Psoas muscle (tissue), 8 donors: Measurements from ENCODE around the gene NPPA. TPM values are rescaled to one million over a fixed set of nuclear protein-coding genes. Genes with fewer than 3 reads are reported as not detected.
A peak's percentile ranks its signal among the peaks of the same experiment; 100 is the strongest.

Source experiments
- ATAC-seq, 4 donors: fragments of 200-7000 bp; cut with Tn5 transposase; one replicate each; pipeline ENCODE4 v1.9.1; 2020; ENCODE audit warnings: moderate library complexity in 3 of 4, mild to moderate bottlenecking in 2 of 4
- DNase-seq, 2 donors: peaks; one replicate each; pipeline ENCODE4 v3.0.0-alpha.2; 2020
- H3K27ac ChIP-seq: fragments of 200-600 bp; one replicate; pipeline ENCODE4 v1.8.0; 2022
- H3K27me3 ChIP-seq, 3 donors: fragments of 200-600 bp in 1 of 3; one replicate each; pipeline versions ENCODE4 v1.6.1 to v1.8.0; 2013 to 2022; ENCODE audit warnings: low read length in 2 of 3, mild to moderate bottlenecking in 2 of 3, moderate library complexity in 1 of 3; ENCODE audit not compliant: insufficient read depth in 3 of 3
- H3K36me3 ChIP-seq, 2 donors: fragments of 200-600 bp in 1 of 2; one replicate each; pipeline versions ENCODE4 v1.6.1 to v1.8.0; 2013 to 2022; ENCODE audit warnings: low read depth in 1 of 2, mild to moderate bottlenecking in 1 of 2, moderate library complexity in 1 of 2; ENCODE audit not compliant: insufficient read depth in 1 of 2
- H3K4me1 ChIP-seq: fragments of 200-600 bp; one replicate; pipeline ENCODE4 v1.8.0; 2022
- H3K4me3 ChIP-seq: fragments of 200-600 bp; one replicate; pipeline ENCODE4 v1.8.0; 2022; ENCODE audit warnings: mild to moderate bottlenecking
- H3K9me3 ChIP-seq: fragments of 200-600 bp; one replicate; pipeline ENCODE4 v1.8.0; 2022
- WGBS, 3 donors: extraction: QIAGEN DNeasy Blood & Tissue Kit; methylation state at CpG; one replicate each; pipeline versions ENCODE4 v1.1.6 to v1.1.7; 2013; 5-methylcytosine and 5-hydroxymethylcytosine counted together
- intact Hi-C, 2 donors: fragments of 100-400 bp; cut with DNase I; formaldehyde crosslinking; loops; one replicate each; pipeline versions ENCODE4 v1.11.0 to v1.14.2; 2022
- polyA plus RNA-seq, 3 donors: library from polyadenylated mRNA; stranded (reverse); fragments of 200-250 nt; gene quantifications; one replicate each; pipeline ENCODE4 v1.2.3, GENCODE V29; 2013
- total RNA-seq, 4 donors: library from RNA; stranded (reverse); fragmentation: NEBNext Ultra II Directional in 2 of 4; extraction: Animal tissue kit (Norgen Biotek cat#: 25700) in 2 of 4; gene quantifications; one replicate each; pipeline versions ENCODE4 v1.2.1 to v1.2.4, GENCODE V29; 2021 to 2023
- TF ChIP-seq, protein P1 (sequence below): fragments of 200-600 bp; IDR thresholded peaks from one replicate; pipeline ENCODE4 v1.8.0; 2022; ENCODE audit warnings: antibody characterized with exemption
- donor health status: healthy with polysubstance abuse.
- donor health status: DM: no; HTN: no; CAD: no; lungs with moderate emphysema.
- donor health status: Bipolar disorder and iron deficiency.
- donor health status: healthy.
- donor health status: DM: yes; HTN: yes; CAD: no.
- donor health status: DM: no; HTN: no; CAD: no.
- donor health status: DM: no; HTN: no; CAD: no.
- donor health status: DM: yes; HTN: yes; CAD: no.

The NPPA gene
- total and polyA plus RNA-seq, 7 donors: 0.08 to 3.6 (median 0.54) TPM

GRCh38 chr1:11888206-11888876, 40.8 kb upstream of the NPPA start:
- 71 to 82% (median 77%) methylated on average over 15 of the region's 15 CpGs for WGBS, 3 donors
- intact Hi-C loops: no loop called here

GRCh38 chr1:11887666-11888007, 40.1 kb upstream of the NPPA start:
- no peaks in the 10 kb centered on the region for H3K9me3 ChIP-seq
- H3K27me3 ChIP-seq: no peaks in the 10 kb centered on the region
- TF ChIP-seq, protein P1, sequence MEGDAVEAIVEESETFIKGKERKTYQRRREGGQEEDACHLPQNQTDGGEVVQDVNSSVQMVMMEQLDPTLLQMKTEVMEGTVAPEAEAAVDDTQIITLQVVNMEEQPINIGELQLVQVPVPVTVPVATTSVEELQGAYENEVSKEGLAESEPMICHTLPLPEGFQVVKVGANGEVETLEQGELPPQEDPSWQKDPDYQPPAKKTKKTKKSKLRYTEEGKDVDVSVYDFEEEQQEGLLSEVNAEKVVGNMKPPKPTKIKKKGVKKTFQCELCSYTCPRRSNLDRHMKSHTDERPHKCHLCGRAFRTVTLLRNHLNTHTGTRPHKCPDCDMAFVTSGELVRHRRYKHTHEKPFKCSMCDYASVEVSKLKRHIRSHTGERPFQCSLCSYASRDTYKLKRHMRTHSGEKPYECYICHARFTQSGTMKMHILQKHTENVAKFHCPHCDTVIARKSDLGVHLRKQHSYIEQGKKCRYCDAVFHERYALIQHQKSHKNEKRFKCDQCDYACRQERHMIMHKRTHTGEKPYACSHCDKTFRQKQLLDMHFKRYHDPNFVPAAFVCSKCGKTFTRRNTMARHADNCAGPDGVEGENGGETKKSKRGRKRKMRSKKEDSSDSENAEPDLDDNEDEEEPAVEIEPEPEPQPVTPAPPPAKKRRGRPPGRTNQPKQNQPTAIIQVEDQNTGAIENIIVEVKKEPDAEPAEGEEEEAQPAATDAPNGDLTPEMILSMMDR: no peak
- H3K4me1 ChIP-seq: peaks cover 20% of the 10 kb centered on the region
- DNase-seq: no peak
- H3K4me3 ChIP-seq: no peak overlapping the region
- no peak overlapping the region for H3K27ac ChIP-seq
- 92 to 98% (median 93%) methylated on average over 7 of the region's 7 CpGs for WGBS, 3 donors
- no peak for ATAC-seq
- intact Hi-C loops: loop anchor here in 1 of 2 donors (2.0 kb wide), 1 partner anchor 19 kb away; no protein-coding TSS in a partner anchor
- H3K36me3 ChIP-seq: no peaks in the 10 kb centered on the region

More at GRCh38 chr1:11888206-11888876, 40.8 kb upstream of the NPPA start:
- Histone ChIP-seq H3K4me1 (peaks cover 20% of the 10 kb centered on the region), H3K4me3 (no peak overlapping the region), H3K9me3 (no peaks in the 10 kb centered on the region), H3K27me3 (no peaks in the 10 kb centered on the region), H3K36me3 (no peaks in the 10 kb centered on the region), H3K27ac (no peak overlapping the region)
- no peak for DNase-seq
- ATAC-seq: peak in 1 of 4 donors; percentile 25
- TF ChIP-seq, protein P1: no peak

DNA sequence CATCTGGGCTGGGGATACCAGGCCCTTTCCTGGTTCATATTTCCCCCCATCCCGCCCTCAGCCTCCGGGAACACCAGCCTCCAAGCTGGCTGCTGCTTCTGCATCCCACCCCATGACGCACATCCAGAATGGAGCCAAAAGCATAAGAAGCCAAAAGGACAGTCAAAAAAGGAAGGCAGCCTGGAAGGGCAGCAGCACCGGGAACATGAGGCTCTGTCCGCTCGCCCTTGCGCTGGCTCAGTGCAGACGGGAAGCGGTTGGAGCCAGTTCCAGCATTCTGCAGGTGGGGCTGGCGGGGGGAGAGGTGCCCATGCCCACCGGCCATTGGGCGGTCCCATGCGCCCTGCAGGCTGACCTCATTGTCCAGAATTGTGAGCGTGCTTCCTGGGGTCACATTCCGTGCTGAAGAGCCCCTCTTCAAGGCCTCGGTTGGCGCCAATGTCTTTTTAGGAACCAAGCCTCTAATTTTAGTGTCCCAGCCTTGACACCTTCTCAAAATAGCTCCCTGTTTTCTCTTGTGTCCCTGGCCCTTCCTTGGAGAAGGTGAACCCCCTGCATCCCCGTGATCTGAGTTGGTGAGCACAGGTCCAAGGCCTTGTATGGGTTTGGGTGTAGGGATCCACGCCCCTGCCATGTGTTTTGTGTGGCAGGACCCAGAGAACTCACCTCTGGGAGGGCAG, 39.5 kb upstream of the NPPA start:
- Histone ChIP-seq H3K9me3 (no peaks in the 10 kb centered on the region), H3K27ac (no peak overlapping the region), H3K27me3 (no peaks in the 10 kb centered on the region), H3K4me3 (no peak overlapping the region), H3K4me1 (peaks cover 24% of the 10 kb centered on the region), H3K36me3 (no peaks in the 10 kb centered on the region)
- ATAC-seq: peak in 3 of 4 donors; percentile 33 to 66 (median 61)
- TF ChIP-seq, protein P1: no peak
- peak; percentile 51 to 76 for DNase-seq
- WGBS, 3 donors: 27 to 46% (median 38%) methylated on average over 19 of the region's 19 CpGs
- intact Hi-C loops: loop anchor here in 1 of 2 donors (2.0 kb wide), 1 partner anchor 20 kb away; no protein-coding TSS in a partner anchor

- ATAC-seq (peak; percentile 38 to 78 (median 66)), DNase-seq (peak; percentile 59 to 90)
- Histone ChIP-seq H3K27me3 (no peaks in the 10 kb centered on the region), H3K4me3 (no peak overlapping the region), H3K9me3 (no peaks in the 10 kb centered on the region), H3K4me1 (peaks cover 33% of the 10 kb centered on the region), H3K27ac (peak overlapping the region; percentile 46), H3K36me3 (no peaks in the 10 kb centered on the region)
- intact Hi-C loops: loop anchor here in 1 of 2 donors (2.0 kb wide), 1 partner anchor 21 kb away; no protein-coding TSS in a partner anchor
- TF ChIP-seq, protein P1: no peak
- 17 to 34% (median 22%) methylated on average over 6 of the region's 6 CpGs for WGBS, 3 donors
Measured at GRCh38 chr1:11885916-11886315, 38.3 kb upstream of the NPPA start.
